ENCODE results near the gene ING3. TPM values are rescaled to one million over a fixed set of nuclear protein-coding genes. Genes with fewer than 3 reads are reported as not detected.

Gene ING3
- total and polyA plus RNA-seq, 2 of the 13 experiments (the other 11 are each of a cell fraction or from before 2014, with no cell fraction given) = 6.9 to 12.8 TPM

DNA sequence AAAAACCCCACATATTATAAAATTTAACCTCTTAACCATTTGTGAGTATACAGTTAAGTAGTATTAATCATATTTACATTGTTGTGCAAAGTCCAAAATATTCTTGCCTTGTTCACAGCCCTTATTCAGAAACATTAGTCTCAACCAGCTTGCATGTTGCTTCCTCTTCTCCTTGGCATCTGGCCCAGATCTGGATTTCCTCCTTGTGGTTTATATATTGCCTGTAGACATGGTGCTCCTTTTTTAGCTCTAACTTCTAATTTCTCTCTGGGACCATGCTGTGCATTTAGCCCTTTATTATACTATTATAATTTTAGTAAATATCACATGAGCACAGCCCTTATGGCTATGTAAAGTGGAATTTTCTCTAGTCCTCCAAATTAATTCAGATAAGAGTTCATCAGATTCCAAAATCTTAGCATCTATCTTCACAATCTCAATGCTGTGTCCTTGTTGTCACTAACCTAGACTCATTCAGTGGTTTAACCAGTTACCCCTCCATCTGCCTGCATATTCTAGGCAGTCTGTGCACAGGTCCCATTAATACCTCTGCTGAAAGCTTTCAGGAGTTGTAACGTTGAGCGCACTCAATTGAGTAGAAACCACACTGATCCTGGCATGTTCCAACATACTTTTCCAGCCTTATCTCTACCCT, 45.9 kb downstream of the ING3 start:
- 42% methylated on average over 2 of the region's 2 CpGs for WGBS (ENCODE audit: low lambda C conversion rate)
- H3K27me3 ChIP-seq (ENCODE audit: control insufficient read depth in 1 of 2, insufficient read depth in 2 of 2, low read length in 2 of 2) = no peaks in the 10 kb centered on the region
- BruUV-seq (replicated peaks) = no TSS peak
- no peaks in the 10 kb centered on the region for H3K79me2 ChIP-seq (ENCODE audit: insufficient read depth, low read length)
- H3K9ac ChIP-seq (ENCODE audit: insufficient read depth, low read depth, low read length) = no peak overlapping the region
- no peak overlapping the region for H2AFZ ChIP-seq (ENCODE audit: low read length)
- FAIRE-seq (no peak), ATAC-seq (no peak), DNase-seq (ENCODE audit: low spot score) (no peak)
- intact Hi-C loops (cut with micrococcal nuclease; ENCODE audit: unreplicated experiment) (no loop called here), in situ Hi-C loops (cut with HindIII; ENCODE audit: extremely low pct_ligation_motif_present, low pct_unique_long_range_greater_than_20kb) (no loop called here)
- POLR2A ChIA-PET = no interaction called here
- H3K4me1 ChIP-seq (ENCODE audit: insufficient read depth, low read length) = no peaks in the 10 kb centered on the region
- H3K9me3 ChIP-seq (ENCODE audit: low read length) = no peaks in the 10 kb centered on the region
- no peak overlapping the region for H3K4me2 ChIP-seq (ENCODE audit: low read depth, low read length)
- no peak for TF ChIP-seq KDM3A (CRISPR knock-in tag; IDR thresholded peaks at IDR 0.05; ENCODE audit: low read depth)
- TF ChIP-seq PRPF4 (IDR thresholded peaks at IDR 0.05; ENCODE audit: low read depth, low read length, poor library complexity, severe bottlenecking) = no peak
- TF ChIP-seq ZNF354B (CRISPR knock-in tag; IDR thresholded peaks at IDR 0.05) = no peak
- no peak for TF ChIP-seq ZNF432 (CRISPR knock-in tag; IDR thresholded peaks at IDR 0.05; ENCODE audit: borderline replicate concordance)
- TF ChIP-seq, protein P1, sequence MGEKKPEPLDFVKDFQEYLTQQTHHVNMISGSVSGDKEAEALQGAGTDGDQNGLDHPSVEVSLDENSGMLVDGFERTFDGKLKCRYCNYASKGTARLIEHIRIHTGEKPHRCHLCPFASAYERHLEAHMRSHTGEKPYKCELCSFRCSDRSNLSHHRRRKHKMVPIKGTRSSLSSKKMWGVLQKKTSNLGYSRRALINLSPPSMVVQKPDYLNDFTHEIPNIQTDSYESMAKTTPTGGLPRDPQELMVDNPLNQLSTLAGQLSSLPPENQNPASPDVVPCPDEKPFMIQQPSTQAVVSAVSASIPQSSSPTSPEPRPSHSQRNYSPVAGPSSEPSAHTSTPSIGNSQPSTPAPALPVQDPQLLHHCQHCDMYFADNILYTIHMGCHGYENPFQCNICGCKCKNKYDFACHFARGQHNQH (CRISPR knock-in tag; IDR thresholded peaks at IDR 0.05) = no peak
- no peak for TF ChIP-seq ZNF441 (CRISPR knock-in tag; IDR thresholded peaks at IDR 0.05; ENCODE audit: borderline replicate concordance)
- TF ChIP-seq, protein P2, sequence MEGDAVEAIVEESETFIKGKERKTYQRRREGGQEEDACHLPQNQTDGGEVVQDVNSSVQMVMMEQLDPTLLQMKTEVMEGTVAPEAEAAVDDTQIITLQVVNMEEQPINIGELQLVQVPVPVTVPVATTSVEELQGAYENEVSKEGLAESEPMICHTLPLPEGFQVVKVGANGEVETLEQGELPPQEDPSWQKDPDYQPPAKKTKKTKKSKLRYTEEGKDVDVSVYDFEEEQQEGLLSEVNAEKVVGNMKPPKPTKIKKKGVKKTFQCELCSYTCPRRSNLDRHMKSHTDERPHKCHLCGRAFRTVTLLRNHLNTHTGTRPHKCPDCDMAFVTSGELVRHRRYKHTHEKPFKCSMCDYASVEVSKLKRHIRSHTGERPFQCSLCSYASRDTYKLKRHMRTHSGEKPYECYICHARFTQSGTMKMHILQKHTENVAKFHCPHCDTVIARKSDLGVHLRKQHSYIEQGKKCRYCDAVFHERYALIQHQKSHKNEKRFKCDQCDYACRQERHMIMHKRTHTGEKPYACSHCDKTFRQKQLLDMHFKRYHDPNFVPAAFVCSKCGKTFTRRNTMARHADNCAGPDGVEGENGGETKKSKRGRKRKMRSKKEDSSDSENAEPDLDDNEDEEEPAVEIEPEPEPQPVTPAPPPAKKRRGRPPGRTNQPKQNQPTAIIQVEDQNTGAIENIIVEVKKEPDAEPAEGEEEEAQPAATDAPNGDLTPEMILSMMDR (CRISPR knock-in tag; IDR thresholded peaks at IDR 0.05) = no peak
- no peak for TF ChIP-seq ZNF253 (CRISPR knock-in tag; IDR thresholded peaks at IDR 0.05; ENCODE audit: borderline replicate concordance)
- TF ChIP-seq, protein P3, sequence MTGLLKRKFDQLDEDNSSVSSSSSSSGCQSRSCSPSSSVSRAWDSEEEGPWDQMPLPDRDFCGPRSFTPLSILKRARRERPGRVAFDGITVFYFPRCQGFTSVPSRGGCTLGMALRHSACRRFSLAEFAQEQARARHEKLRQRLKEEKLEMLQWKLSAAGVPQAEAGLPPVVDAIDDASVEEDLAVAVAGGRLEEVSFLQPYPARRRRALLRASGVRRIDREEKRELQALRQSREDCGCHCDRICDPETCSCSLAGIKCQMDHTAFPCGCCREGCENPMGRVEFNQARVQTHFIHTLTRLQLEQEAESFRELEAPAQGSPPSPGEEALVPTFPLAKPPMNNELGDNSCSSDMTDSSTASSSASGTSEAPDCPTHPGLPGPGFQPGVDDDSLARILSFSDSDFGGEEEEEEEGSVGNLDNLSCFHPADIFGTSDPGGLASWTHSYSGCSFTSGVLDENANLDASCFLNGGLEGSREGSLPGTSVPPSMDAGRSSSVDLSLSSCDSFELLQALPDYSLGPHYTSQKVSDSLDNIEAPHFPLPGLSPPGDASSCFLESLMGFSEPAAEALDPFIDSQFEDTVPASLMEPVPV (CRISPR knock-in tag; IDR thresholded peaks at IDR 0.05) = no peak
- TF ChIP-seq SETDB1 (CRISPR knock-in tag; IDR thresholded peaks at IDR 0.05; ENCODE audit: borderline replicate concordance) = no peak
- TF ChIP-seq, protein P4, sequence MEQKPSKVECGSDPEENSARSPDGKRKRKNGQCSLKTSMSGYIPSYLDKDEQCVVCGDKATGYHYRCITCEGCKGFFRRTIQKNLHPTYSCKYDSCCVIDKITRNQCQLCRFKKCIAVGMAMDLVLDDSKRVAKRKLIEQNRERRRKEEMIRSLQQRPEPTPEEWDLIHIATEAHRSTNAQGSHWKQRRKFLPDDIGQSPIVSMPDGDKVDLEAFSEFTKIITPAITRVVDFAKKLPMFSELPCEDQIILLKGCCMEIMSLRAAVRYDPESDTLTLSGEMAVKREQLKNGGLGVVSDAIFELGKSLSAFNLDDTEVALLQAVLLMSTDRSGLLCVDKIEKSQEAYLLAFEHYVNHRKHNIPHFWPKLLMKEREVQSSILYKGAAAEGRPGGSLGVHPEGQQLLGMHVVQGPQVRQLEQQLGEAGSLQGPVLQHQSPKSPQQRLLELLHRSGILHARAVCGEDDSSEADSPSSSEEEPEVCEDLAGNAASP (CRISPR knock-in tag; IDR thresholded peaks at IDR 0.05; ENCODE audit: borderline replicate concordance) = no peak
- no peak for TF ChIP-seq FLYWCH1 (CRISPR knock-in tag; IDR thresholded peaks at IDR 0.05)
- TF ChIP-seq MED13 (CRISPR knock-in tag; IDR thresholded peaks at IDR 0.05) = no peak
- TF ChIP-seq, protein P5, sequence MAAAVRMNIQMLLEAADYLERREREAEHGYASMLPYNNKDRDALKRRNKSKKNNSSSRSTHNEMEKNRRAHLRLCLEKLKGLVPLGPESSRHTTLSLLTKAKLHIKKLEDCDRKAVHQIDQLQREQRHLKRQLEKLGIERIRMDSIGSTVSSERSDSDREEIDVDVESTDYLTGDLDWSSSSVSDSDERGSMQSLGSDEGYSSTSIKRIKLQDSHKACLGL (CRISPR knock-in tag; IDR thresholded peaks at IDR 0.05) = no peak
- TF ChIP-seq ATRX (CRISPR knock-in tag; IDR thresholded peaks at IDR 0.05; ENCODE audit: borderline replicate concordance) = no peak
- no peak for TF ChIP-seq PAWR (CRISPR knock-in tag; IDR thresholded peaks at IDR 0.05; ENCODE audit: borderline replicate concordance)
- H3K4me3 ChIP-seq (replicated peaks in 1 of 3; ENCODE audit: insufficient read depth in 1 of 3, low read depth in 2 of 3, low read length in 3 of 3) = no peak overlapping the region
- H4K20me1 ChIP-seq (ENCODE audit: insufficient read depth, low read length) = no peaks in the 10 kb centered on the region
- CTCF ChIA-PET (ENCODE audit: low intra/inter-chr PET ratio, low total read pairs) = no interaction called here
- H3K27ac ChIP-seq (ENCODE audit: extremely low read length, insufficient read depth, low read length) = no peak overlapping the region
- H3K36me3 ChIP-seq (replicated peaks in 1 of 2; ENCODE audit: control insufficient read depth in 1 of 2, insufficient read depth in 2 of 2, low read length in 2 of 2) = no peaks in the 10 kb centered on the region
